A549 treated with DMSO at 1 μM for 4 hours (cell line): ENCODE data around the gene CKAP4. TPM values are rescaled to one million over a fixed set of nuclear protein-coding genes. Genes with fewer than 3 reads are reported as not detected.

Source experiments
- total RNA-seq: library from RNA; stranded (reverse); fragments of 200-300 nt; extraction: Qiagen RNA extraction; gene quantifications from 5 replicates; pipeline ENCODE4 v1.2.3, GENCODE V29; 2022; ENCODE audit warnings: low read depth

Gene CKAP4
- 84.1 to 102 TPM (median 95.3 TPM) in 5 replicates for total RNA-seq

GRCh38 chr12:106247674-106248311, at the start of gene CKAP4:
Gene CKAP4, minus strand, starts transcription at chr12:106248020. Its CDS starts 169 bp downstream, at chr12:106247851.

Other genes starting within 250 kb of the CKAP4 start
- 12.8 to 14.5 TPM (median 13.0 TPM) in 5 replicates for gene NUAK1, start 109.1 kb downstream of the CKAP4 start, total RNA-seq
- 2.6 to 14.2 TPM (median 3.4 TPM) in 5 replicates for gene TCP11L2, start 54.7 kb upstream of the CKAP4 start, total RNA-seq
- gene POLR3B, start 109.7 kb upstream of the CKAP4 start, total RNA-seq = 5.7 to 6.5 TPM (median 6.0 TPM) in 5 replicates